Measurements from ENCODE around the gene UBAC2.
"Not testable (repeated sequence)": the region's sequence is repeated elsewhere in the genome, so short reads cannot be mapped to it uniquely, and the experiment has no call there.

Gene UBAC2

GRCh38 chr13:99404005-99404755, 203.5 kb downstream of the UBAC2 start:
- no peak for FAIRE-seq

GRCh38 chr13:99405966-99406365, 205.3 kb downstream of the UBAC2 start:
- no peak for FAIRE-seq

DNA sequence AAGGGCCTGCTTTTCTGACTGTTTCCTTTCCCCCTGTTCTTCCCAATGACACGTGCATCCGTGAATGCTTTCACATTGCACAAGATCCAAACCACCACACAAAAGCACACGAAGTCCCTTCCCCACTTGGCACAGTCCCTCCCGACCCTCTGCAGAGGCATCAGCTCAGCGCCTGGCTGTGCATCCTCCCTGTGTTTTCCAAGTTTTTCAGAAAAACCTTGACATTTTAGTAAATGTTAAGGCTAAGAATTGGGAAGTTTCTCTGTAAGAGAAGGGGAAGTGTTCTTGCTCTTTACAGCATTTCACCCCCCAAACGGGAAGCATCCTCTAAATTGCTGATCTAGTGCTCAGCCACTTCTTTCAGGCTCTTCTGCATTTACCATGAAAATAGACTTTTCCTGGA, 206.1 kb downstream of the UBAC2 start:
- no peak for FAIRE-seq

DNA sequence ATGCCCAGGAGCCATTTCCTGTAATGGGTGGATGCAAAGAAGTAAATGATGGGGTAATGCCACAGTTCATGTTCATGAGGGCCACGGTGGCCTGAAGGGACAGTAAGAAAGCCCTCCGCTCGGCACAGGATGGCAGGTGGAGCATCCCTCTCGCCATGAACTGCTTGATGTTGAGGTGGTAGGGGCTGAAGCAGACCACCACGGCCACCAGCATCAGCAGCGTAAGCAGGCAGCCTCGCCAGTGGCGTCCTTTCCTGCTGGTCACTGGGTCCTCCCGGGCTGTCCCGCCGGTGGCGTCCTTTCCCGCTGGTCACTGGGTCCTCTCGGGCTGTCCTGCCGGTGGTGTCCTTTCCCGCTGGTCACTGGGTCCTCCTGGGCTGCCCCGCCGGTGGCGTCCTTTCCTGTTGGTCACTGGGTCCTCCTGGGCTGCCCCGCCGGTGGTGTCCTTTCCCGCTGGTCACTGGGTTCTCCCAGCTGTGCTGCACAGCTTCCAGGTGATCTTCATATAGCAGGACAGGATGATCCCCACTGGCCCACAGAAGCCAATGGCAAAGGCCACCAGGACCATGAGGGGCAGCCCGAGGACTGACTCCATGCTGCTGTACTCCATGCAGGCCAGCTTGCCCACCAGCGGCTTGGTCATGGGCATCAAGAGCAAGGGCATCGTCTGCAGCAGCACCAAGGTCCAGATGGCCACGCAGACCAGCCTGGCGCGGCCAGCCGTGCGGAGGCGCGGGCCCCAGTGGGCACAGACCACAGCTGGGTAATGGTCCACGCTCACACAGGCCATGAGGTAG, 207.4 kb downstream of the UBAC2 start:
- no peak for FAIRE-seq

GRCh38 chr13:99408703-99409000, 208.0 kb downstream of the UBAC2 start:
- no peak for FAIRE-seq

DNA sequence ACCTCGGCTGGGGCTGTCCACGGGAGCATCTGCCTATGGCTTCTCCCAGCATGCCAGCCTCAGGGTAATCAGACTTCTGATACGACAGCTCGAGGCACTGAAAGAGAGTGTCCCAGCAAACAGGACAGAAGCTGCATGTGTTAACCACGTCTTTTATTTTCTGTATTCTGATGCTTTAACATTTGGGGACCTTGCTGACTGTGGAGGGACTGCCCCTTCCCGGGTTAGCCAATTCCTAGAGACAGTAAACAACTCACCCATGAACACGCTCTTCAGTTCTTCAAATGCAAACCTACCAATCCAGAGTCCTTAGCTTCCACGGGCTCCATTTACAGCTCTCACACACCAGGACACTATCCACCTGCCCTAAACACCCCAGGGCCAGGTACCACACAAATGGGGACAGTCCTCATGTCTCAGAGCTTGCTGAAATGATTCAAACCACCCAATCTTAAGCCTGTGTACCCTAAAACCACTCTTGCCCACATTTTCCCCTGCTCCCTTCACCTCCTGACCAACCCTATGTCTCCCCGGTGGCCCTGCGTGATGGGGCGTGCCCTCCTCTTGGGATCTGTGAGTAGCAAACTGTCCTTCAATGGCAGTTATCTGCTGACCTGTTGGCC, 208.9 kb downstream of the UBAC2 start:
- FAIRE-seq, result not testable (repeated sequence)

DNA sequence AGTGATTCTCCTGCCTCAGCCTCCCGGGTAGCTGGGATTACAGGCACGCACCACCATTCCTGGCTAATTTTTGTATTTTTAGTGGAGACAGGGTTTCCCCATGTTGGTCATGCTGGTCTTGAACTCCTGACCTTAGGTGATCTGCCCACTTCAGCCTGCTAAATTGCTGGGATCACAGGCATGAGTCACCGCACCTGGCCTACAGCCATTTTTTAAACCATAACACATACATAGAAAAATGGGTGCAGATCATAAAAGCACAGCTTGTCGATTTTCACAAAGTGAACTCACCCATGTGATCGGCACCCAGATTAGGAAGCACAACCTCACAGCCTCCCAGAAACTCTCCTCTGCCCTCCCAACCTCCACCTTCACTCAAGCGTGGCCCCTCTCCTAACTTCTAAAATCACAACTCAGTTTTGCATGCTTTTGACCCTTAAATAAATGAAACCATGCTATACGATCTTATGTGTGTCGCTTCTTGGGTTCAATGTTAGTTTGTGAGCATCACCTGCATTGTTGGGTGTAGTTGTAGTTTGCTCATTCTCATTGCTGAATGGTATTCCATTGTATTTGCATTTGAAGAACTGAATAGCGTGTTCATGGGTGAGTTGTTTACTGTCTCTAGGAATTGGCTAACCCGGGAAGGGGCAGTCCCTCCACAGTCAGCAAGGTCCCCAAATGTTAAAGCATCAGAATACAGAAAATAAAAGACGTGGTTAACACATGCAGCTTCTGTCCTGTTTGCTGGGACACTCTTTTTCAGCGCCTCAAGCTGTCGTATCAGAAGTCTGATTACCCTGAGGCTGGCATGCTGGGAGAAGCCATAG, 210.2 kb downstream of the UBAC2 start:
- not testable (repeated sequence) for FAIRE-seq

GRCh38 chr13:99412856-99413255, 212.2 kb downstream of the UBAC2 start:
- FAIRE-seq, result no peak

GRCh38 chr13:99414048-99414995, 213.7 kb downstream of the UBAC2 start:
- no peak for FAIRE-seq

DNA sequence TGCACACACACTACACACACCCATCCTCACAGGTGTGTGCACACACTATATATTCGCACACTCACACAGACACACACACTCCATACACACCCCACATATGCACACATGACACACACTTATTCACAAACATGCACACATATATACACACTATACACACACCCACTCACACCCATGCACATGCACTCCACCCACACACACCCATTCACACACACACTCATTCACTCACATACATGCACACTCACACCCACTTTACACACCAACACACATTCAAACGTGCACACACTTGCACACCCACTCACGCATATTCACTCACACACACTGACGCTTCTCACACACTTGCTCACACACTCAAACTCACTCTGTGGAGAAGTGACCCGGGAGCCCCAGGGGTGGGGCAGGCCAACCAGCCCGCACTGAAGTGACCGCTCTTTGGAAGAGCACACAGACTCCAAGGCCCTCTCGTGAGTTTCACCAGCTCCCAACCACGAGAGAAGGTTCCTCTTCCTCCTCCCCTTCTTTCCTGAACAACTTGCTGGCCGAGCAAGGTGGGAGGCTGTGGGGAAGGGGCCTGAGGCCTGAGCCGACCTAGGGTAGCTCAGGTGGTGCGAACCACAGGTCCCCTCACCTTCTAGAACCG, 214.5 kb downstream of the UBAC2 start:
- no peak for FAIRE-seq

GRCh38 chr13:99415851-99416331, 215.2 kb downstream of the UBAC2 start:
- no peak for FAIRE-seq

DNA sequence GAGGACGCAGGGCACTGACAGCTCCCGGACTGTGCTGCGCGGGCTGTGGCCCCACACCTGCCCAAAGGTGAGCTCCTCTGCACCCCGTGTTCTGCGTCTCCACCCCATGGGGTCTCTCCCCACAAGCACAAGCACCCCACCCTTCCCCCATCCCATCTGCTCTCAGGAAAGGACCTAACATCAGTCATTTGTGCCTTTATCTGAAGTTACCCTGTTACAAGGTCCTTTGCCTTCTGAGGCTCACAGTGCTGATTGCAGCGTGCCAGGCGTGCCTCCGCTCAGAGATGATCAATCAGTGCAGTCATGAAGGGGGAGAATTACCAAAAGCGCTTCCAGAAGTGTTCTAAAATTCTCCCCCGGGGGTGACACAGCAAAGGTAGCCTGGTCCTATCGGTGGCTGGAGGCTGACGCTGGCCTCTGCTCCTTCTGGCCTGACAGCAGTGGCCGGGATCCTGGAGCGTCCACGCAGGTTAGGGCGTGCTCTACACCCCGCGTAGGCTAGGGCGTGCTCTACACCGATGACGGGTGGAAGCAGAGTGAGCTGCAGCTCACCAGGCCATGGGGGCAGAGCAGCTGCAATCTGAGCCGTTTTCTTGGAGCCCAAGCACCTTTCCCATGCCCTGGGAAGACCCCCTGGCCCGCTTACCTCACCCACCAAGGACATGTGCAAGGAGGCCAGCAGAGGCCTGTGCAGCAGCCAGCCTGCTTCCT, 215.9 kb downstream of the UBAC2 start:
- no peak for FAIRE-seq

DNA sequence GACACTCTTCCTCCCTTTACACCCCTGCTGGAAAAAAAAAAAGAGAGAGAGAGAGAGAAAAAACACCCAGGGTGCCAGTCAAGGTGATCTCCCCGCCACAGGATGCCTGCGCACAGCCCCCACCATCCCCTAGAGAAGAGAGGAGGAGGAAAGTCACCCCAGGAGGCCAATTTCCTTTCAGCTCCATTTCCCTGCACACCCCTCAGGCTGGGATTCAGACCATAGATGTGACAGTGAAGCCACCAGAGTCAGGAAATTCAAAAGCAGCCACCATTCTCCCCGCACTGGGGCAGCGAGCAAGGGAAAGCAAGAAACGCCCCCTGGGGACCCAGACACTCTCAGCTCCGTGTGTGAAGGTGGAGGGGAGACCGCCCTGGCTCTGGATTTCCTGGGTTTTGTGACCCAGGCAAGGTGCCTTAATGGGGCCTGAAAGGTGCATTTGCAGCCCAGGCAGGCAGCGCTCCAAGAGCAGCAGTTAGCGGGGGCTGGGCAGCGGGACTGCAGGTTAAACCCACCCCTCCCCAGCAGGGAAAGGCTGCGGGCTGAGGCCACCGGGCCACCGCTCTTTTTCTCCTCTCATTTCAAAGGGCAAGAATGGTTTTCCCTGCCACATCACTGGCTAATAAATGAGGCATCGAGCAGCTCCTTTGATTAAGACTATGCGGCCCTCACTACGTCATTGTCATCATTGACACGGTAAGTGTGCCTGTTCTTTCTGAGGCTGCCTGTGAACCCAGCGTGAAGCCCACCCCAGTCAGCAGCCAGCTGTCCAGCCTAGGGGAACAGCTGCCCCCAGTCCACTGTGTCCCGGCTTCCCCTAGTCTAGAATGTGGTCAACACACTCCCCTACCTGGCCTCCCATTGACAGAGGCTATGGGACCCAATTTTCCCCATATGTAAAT, 216.8 kb downstream of the UBAC2 start:
- FAIRE-seq, result no peak

DNA sequence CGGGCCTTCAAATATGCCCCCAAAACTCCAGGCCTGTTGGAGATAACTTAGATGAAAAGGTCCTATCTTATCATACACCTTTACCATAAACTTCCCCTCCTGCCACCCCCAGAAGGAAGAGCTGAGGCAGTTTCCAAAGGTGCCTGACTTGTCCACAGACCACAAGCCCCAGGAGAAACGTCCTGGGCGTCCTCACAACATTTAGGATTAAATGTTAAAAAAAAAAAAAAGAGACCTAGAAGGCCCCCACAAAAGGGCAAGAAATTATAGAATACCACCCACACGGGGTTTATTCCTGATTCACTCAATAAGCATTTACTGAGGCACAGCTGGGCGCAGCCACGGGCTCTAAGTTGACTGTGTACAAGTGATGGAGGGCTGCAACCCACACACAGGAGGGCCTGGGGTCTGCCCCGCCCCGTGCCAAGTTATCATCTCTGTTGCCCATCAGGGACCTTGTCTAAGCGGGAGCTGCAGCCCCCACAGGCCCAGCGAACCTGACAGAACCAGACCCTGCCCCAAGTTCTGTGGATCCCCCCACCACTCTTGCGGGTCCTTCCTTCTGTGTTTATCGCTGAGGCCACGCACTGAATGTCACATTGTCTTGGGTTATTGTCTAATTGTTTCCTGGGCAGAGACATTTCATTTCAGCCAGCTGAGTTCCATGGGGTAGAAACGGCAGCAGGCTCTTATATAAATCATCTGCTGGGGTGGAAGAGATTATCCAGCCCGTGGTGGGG, 217.6 kb downstream of the UBAC2 start:
- no peak for FAIRE-seq

DNA sequence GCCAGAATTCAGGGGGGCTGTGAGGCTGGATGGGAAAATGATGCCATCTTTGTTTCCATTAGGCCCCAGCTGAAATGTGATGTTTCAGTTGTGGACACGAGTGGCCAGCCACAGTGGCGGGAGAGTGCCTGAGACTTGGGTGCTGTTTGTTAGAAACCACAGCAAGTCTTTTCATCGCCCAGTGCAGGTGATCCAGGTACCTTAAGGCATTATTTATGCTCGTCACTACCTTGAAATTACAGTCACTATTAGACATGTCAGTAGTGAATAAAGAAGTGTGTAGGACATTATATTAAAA, 218.1 kb downstream of the UBAC2 start:
- no peak for FAIRE-seq

- FAIRE-seq, result no peak
Measured at GRCh38 chr13:99419591-99420243, 219.1 kb downstream of the UBAC2 start.

- no peak for FAIRE-seq
Measured at GRCh38 chr13:99421271-99421670, 220.6 kb downstream of the UBAC2 start.
